HEK293 (cell line): Measurements from ENCODE around the gene MAF.

Experiments used
- CTCF ChIP-seq: fragments of 450-650 bp; formaldehyde crosslinking; IDR thresholded peaks from 2 replicates; pipeline ENCODE4 v1.5.1; 2016; ENCODE audit warnings: missing biosample characterization, missing genetic modification characterization
- GLI2 ChIP-seq: fragments of 450-650 bp; formaldehyde crosslinking; IDR thresholded peaks from 2 replicates; pipeline ENCODE4; 2017; ENCODE audit warnings: missing biosample characterization, missing genetic modification characterization, low read depth, borderline replicate concordance
- KLF1 ChIP-seq: fragments of 450-650 bp; formaldehyde crosslinking; IDR thresholded peaks from 2 replicates; pipeline ENCODE4 v1.5.1; 2016; ENCODE audit warnings: missing biosample characterization, missing genetic modification characterization
- ZNF23 ChIP-seq: fragments of 450-650 bp; formaldehyde crosslinking; IDR thresholded peaks from 2 replicates; pipeline ENCODE4 v1.5.1; 2016; ENCODE audit warnings: missing biosample characterization, missing genetic modification characterization, borderline replicate concordance
- TF ChIP-seq, protein P1 (sequence below): sonication (generic); formaldehyde crosslinking; IDR thresholded peaks from 2 replicates; pipeline ENCODE4 v1.8.1; 2022; ENCODE audit warnings: mild to moderate bottlenecking, moderate library complexity, missing genetic modification reagents

DNA sequence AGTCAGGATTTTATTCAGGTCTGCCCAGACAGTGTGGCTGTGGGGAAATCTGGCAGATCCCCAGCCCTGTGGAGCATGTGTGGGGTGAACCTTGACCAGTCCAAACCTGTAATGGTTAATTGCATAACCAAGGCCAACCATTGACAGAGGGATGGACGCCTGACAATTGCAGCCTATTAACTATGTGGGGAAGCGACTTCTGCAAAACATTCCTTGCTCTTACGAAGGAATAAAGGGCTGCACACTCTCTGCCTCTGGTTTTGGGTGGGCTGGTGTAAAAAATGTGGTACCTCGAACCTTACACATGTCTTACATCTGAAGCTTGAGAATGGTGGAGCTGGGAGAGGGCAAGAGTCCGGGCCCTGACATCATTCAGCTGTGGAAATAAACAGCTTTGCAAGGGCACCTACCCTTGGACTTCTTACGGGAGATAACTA, 35.8 kb downstream of the MAF start:
- TF ChIP-seq, protein P1, sequence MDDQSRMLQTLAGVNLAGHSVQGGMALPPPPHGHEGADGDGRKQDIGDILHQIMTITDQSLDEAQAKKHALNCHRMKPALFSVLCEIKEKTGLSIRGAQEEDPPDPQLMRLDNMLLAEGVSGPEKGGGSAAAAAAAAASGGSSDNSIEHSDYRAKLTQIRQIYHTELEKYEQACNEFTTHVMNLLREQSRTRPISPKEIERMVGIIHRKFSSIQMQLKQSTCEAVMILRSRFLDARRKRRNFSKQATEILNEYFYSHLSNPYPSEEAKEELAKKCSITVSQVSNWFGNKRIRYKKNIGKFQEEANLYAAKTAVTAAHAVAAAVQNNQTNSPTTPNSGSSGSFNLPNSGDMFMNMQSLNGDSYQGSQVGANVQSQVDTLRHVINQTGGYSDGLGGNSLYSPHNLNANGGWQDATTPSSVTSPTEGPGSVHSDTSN (CRISPR knock-in tag): no peak
- TF ChIP-seq CTCF (no peak), KLF1 (tag by site-specific recombination) (no peak), GLI2 (tag by site-specific recombination) (no peak), ZNF23 (tag by site-specific recombination) (no peak)
